Left forelimb (tissue), 1 donor: Measurements from ENCODE around the gene CHST3.
"Not testable (repeated sequence)": the region's sequence is repeated elsewhere in the genome, so short reads cannot be mapped to it uniquely, and the experiment has no call there.

Experiments
- DNase-seq: peaks from one replicate; pipeline ENCODE4 v3.0.0-alpha.2; 2018; ENCODE audit warnings: low spot score

CHST3 gene

DNA sequence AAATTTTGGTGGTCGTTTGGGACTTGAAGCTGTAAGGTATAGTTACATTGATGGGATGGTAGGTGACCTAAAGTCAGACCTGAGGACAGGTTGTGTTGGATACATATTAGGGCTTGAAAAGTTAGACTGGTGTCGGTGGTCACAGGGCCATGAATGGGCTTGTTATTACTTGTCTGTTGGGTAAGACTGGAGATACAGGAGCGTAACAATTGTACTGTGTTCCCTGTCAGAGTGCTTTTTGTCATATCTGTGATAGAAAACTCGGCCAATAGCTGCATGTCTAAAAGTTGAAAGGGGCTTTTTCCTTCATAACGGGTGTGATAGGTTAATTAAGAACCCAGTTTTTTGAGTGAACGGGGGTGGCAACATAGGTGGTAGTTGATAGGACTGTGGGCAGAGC is 13.5 kb upstream of the CHST3 start:
- no peak for DNase-seq

DNA sequence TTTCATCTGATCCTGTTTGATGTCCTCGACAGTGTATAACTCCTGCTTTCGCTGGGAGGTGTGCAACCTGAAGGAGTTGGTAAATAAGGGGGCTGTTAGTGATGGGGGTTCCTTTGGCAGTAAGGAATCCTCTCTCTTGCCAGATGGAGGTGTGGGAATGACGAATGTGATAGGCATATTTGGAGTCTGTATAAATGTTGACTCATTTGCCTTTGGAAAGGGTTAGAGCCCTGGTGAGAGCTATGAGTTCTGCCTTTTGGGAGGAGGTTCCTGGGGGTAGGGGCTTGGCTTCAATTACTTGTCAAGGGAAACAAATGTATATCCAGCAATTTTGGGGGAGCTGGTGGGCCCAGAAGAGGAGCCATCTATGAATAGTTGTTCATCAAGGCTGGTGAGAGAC is 11.4 kb upstream of the CHST3 start:
- DNase-seq = no peak

DNA sequence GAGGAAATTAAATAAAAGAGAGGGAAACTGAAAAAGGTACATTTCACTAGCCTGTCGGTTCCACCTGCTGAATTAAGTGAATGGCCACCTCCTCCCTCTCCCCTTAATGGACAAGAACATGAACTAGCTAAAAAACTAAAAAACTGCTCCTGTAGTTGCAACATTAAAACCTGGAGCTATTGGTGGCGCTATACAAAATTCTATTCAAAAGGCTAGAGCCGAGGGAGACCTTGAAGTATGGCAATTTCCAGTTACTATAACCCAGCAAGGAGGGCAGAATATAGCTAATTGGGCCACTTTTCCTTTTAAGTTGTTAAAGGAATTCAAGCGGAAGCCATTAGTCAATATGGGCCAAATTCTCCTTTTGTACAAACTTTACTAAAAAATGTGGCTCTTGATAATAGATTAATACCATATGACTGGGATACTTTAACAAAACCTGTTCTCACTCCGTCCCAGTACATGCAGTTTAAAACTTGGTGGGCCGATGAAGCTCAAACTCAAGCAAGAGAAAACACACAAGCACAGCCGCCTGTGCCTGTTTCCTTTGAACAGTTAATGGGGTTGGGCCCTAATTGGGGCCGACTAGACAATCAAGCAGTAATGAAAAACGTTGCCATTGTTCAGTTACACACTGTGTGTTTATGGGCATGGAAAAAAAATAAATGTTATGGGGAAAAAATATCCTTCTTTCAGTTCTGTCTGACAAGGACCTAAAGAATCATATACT is 6.5 kb upstream of the CHST3 start:
- DNase-seq = no peak

DNA sequence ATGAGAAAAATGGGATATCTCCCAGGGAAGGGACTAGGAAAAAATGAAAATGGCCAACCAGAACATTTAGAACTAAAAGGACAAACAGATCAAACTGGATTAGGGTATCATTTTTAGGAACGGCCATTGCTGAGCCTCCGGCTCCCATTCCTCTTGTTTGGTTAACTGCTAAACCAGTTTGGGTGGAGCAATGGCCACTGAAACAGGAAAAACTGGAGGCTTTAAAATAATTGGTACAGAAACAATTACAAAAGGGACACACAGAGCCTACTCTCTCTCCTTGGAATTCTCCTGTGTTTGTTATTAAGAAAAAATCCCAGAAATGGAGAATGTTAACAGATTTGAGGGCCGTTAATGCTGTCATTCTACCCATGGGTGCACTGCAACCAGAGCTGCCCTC is 4.7 kb upstream of the CHST3 start:
- no peak for DNase-seq

DNA sequence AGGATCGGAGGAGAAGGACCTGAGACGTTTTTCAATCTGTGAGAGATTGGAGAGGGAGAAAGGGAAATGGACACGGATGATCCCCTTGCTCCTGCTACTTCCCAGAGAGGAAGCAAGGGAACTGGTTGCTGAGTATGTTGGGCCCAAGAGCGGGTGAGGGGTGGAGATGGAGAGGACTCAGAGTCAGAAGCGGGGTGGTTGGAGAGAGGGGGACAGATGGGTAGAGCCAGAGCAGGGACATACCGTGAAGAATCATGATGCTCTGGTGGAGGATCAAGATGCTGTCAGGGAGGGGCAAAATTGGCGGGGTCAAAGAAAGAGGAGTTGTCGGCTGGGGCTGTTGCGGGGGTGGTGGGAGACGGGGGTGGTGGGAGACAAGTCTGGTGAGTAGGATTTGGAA is 2.4 kb upstream of the CHST3 start:
- DNase-seq = no peak

DNA sequence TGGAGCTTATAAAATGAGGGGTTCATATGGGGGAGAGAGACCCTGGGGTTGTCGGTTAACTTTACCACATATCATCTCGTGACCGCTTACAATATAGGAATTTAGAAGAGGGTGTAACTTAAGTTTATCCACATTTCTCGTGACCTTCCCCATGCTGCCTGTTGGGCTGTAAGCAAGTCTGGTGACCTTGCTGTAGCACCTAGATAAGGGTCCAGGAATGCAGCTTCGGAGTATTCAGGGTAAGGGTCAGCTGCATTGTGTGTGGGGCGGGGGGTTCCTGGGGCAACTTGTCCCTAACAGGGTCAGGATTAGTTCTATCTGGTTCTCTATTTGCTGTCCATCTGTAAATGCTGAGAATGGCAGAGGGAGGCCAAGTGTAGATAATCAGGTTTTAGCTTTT is 1.3 kb upstream of the CHST3 start:
- DNase-seq = no peak

DNA sequence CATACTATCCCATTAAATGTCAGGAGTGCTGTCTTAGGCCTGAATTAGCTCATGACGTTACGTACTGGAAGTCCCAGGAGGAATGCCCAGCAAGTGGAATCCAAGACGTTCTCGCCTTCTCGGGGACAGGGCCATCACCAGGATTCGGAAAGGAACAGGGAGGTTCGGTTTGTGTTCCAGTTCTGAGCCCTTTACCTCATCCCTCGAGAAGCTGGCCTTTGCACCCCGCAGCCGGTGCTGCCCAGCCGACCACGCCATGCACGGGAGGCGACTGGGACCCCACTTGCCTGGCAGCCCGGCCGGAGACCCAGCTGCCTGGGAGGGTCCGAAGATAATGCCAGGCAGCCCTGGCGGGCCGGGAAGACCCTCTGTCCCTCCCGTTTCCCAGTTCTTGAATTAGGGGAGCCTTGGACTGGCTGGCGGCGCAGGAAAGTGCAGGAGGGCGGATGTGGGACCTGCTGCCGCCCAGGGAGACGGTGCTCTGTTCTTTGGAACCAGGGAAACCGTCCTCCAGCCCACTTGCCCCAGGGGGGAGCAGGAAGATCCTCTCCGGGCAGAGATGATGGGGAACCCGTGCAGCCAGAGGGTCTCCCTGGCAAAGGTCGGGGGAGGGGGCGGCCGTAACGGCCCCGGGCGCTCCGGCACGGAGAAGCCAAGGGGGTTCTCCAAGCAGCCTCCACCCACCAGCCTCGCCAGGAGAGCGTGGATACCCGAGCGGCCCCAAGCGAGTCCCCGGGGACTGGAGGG is 671 bp upstream of the CHST3 start:
- DNase-seq = no peak

DNA sequence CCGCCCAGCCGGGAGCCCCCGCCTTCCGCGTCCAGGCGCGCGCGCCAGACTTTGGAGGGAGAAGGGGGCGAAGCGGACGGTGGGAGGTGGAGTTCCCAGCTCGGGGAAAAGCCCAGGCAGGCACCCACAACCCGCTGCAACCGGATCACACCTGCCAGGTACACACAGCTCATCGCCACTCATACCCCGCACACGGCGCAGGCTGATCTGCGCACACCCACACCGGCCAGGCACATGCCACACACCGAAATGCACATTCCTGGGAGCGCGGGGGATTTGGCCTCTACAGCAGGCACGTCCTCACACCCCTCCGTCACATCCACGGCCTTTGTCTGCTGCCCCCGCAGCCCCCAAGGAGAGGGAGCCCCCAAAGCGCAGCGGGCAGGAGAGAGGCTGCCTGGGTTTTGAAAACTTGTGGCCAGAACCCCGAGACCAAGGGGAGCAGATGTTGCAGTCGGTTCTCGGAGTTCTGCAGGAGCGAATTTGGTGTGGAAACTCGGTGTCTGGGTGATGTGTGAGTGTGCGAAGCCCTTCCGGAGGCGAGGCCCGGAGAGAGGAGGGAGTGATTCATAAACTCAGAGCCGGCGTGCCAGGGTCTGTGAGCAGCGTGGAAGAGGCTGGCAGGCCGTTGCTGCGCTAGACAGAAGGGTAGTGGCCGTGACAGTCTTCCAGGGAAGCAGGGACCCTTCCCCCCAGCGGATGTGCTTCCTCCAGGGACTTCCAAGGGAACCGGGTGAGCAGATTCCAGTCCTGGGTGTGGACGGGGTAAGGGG is 734 bp downstream of the CHST3 start:
- no peak for DNase-seq

DNA sequence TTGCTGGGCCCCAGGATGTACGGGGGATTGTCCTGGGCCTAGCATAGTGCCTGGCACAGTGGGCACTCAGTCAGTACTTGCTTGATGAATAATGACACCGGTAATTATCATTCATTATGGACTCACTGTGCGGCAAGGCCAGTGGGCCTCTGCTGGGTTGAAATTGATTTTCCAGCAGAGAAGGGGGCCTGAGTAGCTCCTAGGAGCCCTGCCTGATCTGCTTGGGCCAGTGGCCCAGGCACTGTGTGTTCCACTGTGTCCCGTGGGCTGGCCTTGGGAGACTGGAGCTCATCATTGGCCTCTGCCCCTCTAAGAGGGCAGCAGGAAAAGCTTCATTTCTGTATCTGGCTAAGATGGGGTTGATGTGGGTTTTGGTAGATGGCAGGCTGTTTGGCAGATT is 1.4 kb downstream of the CHST3 start:
- DNase-seq = no peak

DNA sequence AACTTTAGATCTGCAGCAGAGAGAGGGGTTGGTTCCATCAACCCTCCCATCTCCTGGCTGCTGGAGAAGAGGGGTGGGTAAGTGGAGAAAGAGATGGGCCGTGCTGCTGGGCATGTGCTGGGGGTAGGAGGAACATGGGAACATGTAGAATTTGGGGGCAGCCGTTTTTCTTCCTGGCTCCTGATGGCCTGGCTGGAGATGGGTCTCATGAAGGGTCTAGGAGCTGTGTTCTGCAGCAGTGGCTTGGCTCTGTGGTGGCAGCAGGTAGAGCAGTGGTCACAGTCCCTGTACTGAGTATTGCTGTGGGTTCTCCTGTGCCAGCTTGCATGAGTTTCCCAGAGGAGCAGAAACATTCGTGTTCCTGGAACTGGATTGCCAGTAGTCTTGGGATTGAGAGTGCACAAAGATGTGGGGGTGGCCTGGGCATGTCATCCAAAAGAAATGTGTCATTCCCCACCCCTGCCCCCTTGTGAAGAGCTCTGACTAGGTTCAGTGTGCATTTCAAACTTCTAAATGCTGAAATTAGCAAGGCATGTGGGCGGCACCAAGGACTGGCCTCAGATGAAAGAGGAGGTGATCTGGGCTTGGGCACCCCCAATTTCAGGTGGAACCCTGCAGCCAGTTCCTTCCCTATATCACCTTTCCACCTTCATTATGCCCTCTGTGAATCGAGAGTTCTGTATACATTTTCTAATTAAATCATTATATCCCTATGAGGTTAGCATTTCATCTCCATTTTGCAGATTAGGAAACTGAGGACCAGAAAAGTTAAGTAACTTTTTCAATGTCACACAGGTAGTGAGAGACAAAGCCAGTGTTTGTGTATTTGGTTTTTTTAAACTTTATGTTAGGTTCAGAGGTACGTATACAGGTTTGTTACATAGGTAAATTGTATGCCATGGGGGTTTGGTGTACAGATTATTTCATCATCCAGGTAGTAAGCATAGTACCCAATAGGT is 2.1 kb downstream of the CHST3 start:
- DNase-seq = no peak

DNA sequence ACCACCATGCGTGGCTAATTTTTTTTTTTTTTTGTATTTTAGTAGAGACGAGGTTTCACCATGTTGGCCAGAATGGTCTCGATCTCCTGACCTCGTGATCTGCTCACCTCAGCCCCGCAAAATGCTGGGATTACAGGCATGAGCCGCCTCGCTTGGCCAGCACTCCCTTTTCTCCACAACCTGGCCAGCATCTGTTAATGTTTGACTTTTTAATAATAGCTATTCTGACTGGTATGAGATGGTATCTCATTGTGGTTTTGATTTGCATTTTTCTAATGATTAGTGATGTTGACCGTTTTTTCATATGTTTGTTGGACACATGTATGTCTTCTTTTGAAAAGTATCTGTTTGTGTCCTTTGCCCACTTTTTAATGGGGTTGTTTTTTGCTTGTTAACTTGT is 3.8 kb downstream of the CHST3 start:
- not testable (repeated sequence) for DNase-seq

DNA sequence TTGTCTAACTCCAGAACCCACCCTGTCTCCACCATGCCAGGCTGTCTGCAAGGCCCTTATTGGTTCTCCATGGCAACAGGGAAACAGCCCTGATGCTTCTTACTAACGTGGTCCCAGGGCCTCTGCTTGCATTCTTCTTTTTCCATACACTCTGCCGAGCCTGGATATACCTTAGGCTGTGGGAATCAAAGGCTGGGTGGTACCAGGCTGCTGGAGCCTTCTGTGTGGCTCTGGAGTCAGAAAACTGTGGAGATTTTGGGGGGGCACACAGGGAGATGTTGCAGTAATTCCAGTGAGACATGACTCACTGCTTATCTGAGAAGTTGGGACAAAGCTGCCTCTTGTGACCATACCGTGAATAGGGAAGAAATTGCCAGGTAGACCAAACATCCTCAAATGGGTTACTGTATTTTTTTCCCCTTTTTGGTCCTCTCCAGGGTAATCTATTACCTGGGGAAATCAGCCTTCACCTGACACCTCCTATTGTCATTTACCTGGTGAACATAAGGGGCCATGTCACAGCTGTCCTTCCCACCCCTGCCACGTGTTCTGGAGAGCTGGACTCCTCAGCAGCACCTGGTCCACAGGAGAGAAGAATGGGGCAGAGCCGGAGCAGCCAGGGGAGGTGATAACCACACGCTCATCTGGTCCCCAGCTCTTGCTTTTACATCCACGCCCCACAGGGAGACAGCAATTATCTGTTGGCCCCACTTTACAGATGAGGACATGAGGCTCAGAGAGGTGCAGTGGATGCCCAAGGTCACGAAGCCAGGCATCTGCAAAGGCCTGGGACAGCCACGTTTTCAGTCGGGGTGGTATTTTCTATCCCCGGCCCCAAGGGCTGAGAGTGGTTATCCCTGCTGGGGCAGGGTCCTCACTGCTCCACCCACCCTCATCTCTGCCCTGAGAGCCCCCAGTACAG is 4.6 kb downstream of the CHST3 start:
- DNase-seq = no peak

DNA sequence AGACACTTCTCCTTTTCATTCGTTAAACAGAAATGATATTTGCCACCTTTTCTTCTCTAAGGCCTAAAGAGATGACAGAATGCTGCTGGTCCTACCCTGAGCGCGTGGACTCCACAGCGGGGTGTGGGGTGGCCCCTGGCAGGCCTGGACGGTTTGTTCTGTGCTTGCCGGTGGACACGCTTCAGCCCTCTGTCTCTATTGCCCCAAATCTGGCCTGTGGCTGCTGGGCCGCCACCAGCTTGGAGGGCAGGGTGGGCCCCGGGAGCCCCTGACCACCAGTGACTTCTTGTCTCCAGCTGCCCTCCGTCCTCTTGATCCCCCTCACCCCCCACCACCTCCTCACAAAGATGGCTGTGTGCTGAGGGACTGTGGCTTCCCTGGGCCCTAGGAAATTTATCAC is 5.7 kb downstream of the CHST3 start:
- DNase-seq = no peak

DNA sequence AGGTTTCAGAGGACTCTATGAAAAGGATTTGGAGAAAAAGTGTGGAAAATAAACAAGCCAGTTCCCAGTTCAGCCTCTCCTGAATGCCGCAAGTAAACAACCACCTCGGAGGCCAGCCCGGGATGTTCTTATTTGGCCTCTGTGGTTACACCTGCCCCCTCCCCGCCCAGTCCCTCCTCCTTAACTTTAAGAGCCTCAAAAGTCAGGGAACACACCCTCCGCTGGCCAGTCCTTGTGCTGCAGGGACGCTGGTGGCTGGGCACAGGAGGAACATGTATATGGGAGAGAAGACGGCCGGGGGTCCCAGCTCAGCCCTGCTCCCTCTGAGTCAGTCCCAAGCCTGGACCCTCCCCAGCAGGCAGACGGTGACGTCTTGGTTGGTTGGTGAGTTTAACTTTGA is 6.1 kb downstream of the CHST3 start:
- DNase-seq = no peak

DNA sequence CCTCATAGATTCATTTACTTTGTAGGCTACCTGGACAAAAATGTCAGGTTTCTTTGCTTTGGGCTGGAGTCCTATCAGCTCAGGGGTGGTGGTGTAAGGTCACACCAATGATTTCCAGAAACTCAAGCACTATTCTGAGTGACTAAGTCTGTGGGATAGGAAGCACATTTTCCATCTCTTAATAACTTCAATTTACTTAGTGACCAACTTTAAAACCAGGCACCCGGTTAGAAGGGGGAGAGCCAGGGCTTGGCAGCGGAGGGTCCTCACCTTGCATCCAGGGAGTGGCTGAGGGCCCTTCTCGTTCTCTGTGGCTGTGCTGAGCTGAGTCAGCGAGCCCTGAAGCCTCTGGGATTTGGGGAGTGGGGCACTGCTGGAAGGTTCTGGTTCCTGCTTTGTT is 6.7 kb downstream of the CHST3 start:
- DNase-seq = no peak

DNA sequence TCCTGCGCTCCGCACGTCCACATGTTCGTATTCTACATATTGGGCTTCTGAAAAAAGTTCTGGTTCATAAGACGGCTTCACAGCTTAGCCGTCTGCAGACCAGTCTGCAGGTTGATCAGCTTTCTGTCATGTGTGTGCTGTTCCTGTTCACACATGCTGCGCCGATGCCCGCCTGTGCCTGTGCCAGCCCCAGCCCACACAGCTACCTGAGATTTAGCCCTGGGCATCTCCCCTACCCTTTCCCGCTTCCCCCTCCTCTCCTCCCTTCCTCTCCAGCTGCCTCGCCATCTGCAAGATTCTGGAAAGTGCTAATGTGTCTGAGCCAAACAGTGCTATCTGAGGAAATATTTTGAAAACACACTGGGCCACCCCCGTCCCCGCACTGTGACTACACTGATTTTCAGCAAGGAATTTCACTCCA is 7.1 kb downstream of the CHST3 start:
- DNase-seq = no peak

DNA sequence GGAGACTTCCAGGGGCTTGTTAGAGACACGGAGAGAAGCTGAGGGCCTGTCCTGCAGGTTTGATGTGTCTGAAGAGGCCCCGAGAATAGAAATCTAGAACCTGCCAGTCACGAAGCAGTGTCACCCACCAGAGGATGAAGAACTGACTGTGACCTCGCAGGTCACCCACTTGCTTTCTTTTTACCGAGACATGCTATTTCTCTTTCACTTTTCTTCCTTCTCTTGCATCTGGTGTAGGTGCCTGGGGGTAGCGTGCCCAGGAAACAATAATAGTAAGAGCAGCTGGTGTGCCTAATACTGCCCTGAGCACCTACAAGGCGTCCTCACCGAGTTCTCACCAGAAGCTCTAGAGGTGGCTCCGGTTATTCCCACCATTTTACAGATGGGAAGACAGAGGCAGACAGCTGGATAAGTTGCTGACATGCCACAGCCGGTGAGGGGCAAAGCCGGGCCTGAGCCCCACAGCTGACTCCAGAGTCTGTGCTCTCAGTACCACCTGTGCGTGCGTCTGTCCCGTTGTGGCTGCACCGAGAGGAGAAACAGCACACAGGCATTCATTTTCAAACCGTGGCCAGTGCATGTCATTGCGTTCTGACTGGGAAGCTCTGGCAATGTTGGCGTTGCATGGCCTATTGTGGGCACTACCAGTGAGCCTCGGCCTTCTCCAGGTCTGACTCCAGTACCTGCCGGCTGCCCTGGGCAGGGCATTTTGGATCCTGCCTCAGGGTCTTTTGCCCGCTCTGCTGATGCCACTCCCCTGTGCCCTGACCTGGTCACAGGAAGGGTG is 7.8 kb downstream of the CHST3 start:
- DNase-seq = no peak

DNA sequence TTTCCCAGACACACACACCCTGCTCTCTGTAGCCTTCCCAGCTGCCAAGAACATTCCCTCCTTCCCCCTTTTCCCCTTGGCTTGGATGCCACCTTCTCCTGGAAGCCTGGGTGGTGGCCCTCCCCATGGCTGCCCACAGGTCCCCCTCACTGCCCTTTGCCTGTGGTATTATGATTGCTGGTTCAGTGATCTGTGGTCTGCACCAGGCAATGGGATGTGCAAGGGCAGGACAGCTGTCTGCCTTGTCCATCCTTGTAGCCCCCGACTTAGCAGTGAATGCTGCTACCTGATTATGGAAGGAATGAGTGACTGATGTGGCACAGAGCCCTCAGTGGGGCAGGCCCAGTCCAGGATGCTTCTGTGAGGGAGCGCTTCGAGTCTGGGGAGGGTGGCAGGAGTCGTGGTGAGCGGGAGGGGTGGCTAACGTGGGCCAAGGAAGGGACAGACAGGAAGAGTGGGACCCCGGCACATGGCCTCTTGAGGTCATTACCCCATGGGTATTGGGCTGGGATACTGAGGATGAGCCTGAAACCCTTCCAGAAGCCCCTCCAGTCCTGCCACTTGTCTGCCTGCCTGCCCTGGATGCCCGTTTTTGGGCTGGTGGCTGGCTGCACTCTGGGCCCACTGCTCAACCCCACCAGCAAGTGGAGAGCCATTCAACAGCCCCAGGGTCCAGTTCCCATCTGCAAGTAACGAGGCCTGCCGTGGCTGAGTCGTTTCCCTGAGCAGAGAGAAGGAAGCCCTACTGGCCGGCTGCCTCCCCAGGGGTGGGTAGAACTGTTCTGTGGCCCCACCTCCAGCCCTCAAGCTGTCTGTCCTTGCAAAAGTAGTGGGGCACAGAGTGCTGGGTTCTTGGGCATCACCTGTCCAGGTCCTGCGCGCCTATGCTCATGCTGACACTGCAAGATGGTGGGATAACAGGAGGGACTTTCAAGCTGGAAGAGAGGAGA is 8.8 kb downstream of the CHST3 start:
- no peak for DNase-seq
